SK-N-SH (cell line): Measurements from ENCODE around the gene SMYD3. TPM values are rescaled to one million over a fixed set of nuclear protein-coding genes. Genes with fewer than 3 reads are reported as not detected.

ENCODE experiments used
- CTCF ChIA-PET: fragments of 300-600, 350-600 bp; formaldehyde crosslinking; extraction: SDS; loops from one replicate; lab custom pipeline; 2021; lab: Yijun Ruan, JAX
- POLR2A ChIA-PET: fragments of 350-600 bp; sonication (Branson Sonifier 250); formaldehyde crosslinking; extraction: SDS; loops from one replicate; lab custom pipeline; 2020; ENCODE audit warnings: antibody characterized with exemption, inconsistent platforms; lab: Yijun Ruan, JAX
- DNase-seq: peaks from one replicate; pipeline ENCODE4 v3.0.0; 2012
- H2AFZ ChIP-seq: fragments of 200-600 bp; sonication (generic); 2 replicates; pipeline ENCODE4 v1.8.1; 2016; ENCODE audit warnings: antibody characterized with exemption, mild to moderate bottlenecking, low read depth
- H3F3A ChIP-seq: fragments of 200-600 bp; sonication (generic); replicated peaks from 2 replicates; pipeline ENCODE3; 2016; ENCODE audit warnings: antibody characterized with exemption, mild to moderate bottlenecking; ENCODE audit not compliant: insufficient read depth
- H3K27ac ChIP-seq, 2 experiments: fragments of 200-500 bp in 1 of 2; fragments of 200-600 bp in 1 of 2; sonication (Bioruptor generic) in 1 of 2; sonication (generic), shearing (Covaris generic) in 1 of 2; 2 replicates each; pipeline versions ENCODE4 v1.5.1 to v1.6.1; 2014 to 2016; ENCODE audit warnings: low read depth in 2 of 2, inconsistent platforms in 1 of 2, low read length in 1 of 2, mild to moderate bottlenecking in 1 of 2, mixed read lengths in 1 of 2
- H3K27me3 ChIP-seq: fragments of 200-600 bp; sonication (generic), shearing (Covaris generic); 2 replicates; pipeline ENCODE4 v1.6.1; 2016; ENCODE audit warnings: mixed run types; ENCODE audit not compliant: insufficient read depth
- H3K36me3 ChIP-seq, 2 experiments: fragments of 200-500 bp in 1 of 2; fragments of 200-600 bp in 1 of 2; sonication (Bioruptor generic) in 1 of 2; sonication (generic) in 1 of 2; replicated peaks in 1 of 2; 2 replicates each; pipeline versions ENCODE3 to v1.5.1; 2014 to 2016; ENCODE audit warnings: low read length in 1 of 2, mild to moderate bottlenecking in 1 of 2; ENCODE audit not compliant: insufficient read depth in 2 of 2, control insufficient read depth in 1 of 2
- H3K4me1 ChIP-seq, 2 experiments: fragments of 200-500 bp in 1 of 2; fragments of 200-600 bp in 1 of 2; sonication (Bioruptor generic) in 1 of 2; sonication (generic), shearing (Covaris generic) in 1 of 2; 2 replicates each; pipeline versions ENCODE4 v1.5.1 to v1.6.1; 2014 to 2016; ENCODE audit warnings: low read depth in 1 of 2, low read length in 1 of 2, mixed run types in 1 of 2; ENCODE audit not compliant: insufficient read depth in 2 of 2, control insufficient read depth in 1 of 2
- H3K4me2 ChIP-seq: fragments of 200-600 bp; sonication (generic), shearing (Covaris generic); 2 replicates; pipeline ENCODE4 v1.6.1; 2017; ENCODE audit warnings: mixed run types
- H3K4me3 ChIP-seq, 2 experiments: fragments of 200-500 bp in 1 of 2; fragments of 200-600 bp in 1 of 2; sonication (Bioruptor generic) in 1 of 2; sonication (generic), shearing (Covaris generic) in 1 of 2; 2 replicates each; pipeline versions ENCODE4 v1.5.1 to v1.8.1; 2014 to 2016; ENCODE audit warnings: low read depth in 2 of 2, inconsistent platforms in 1 of 2, low read length in 1 of 2, mild to moderate bottlenecking in 1 of 2, mixed read lengths in 1 of 2, moderate library complexity in 1 of 2
- H3K79me2 ChIP-seq: fragments of 200-600 bp; sonication (generic); 2 replicates; pipeline ENCODE4 v1.8.1; 2017; ENCODE audit warnings: mild to moderate bottlenecking; ENCODE audit not compliant: insufficient read depth
- H3K9ac ChIP-seq: fragments of 200-600 bp; sonication (generic); 2 replicates; pipeline ENCODE4 v1.6.1; 2017; ENCODE audit warnings: mixed run types
- H3K9me2 ChIP-seq: fragments of 200-600 bp; sonication (generic); 2 replicates; pipeline ENCODE4 v1.6.1; 2017; ENCODE audit warnings: mixed run types
- H3K9me3 ChIP-seq: fragments of 200-600 bp; sonication (generic); 2 replicates; pipeline ENCODE4 v1.6.1; 2017; ENCODE audit warnings: mixed run types, mild to moderate bottlenecking, moderate library complexity
- H4K20me1 ChIP-seq: fragments of 200-600 bp; sonication (generic); 2 replicates; pipeline ENCODE4 v1.6.1; 2017; ENCODE audit warnings: mild to moderate bottlenecking, mixed run types; ENCODE audit not compliant: insufficient read depth
- ELF1 ChIP-seq: IDR thresholded peaks from 2 replicates; pipeline ENCODE4 v1.4.0; 2012
- EP300 ChIP-seq, 2 experiments: IDR thresholded peaks; 2 replicates each; pipeline versions ENCODE4 v1.4.0 to v1.6.1; 2012; ENCODE audit warnings: borderline replicate concordance in 1 of 2, low read depth in 1 of 2, low read length in 1 of 2
- GATA2 ChIP-seq: sonication (generic); formaldehyde crosslinking; IDR thresholded peaks from 2 replicates; pipeline ENCODE4 v1.5.0; 2020; ENCODE audit warnings: mild to moderate bottlenecking, missing genetic modification reagents
- JUND ChIP-seq: IDR thresholded peaks from 2 replicates; pipeline ENCODE4 v1.4.0; 2012
- MAX ChIP-seq: IDR thresholded peaks from 2 replicates; pipeline ENCODE4 v1.4.0; 2012; ENCODE audit warnings: low read depth
- MXI1 ChIP-seq: IDR thresholded peaks from 2 replicates; pipeline ENCODE4 v1.6.1; 2012; ENCODE audit warnings: mild to moderate bottlenecking, low read depth, low read length, improper control_type of control experiment
- RCOR1 ChIP-seq: fragments of 150-350 bp; IDR thresholded peaks from 2 replicates; pipeline ENCODE4 v1.6.1; 2017; ENCODE audit warnings: antibody characterized with exemption, low read length
- REST ChIP-seq: IDR thresholded peaks from 2 replicates; pipeline ENCODE4 v1.6.1; 2012; ENCODE audit warnings: mild to moderate bottlenecking, low read depth, low read length, moderate library complexity
- RXRA ChIP-seq: IDR thresholded peaks from 2 replicates; pipeline ENCODE4 v1.4.0; 2012; ENCODE audit warnings: low read depth, mild to moderate bottlenecking, borderline replicate concordance
- SIN3A ChIP-seq: IDR thresholded peaks from 2 replicates; pipeline ENCODE4 v1.6.1; 2012; ENCODE audit warnings: low read depth, mild to moderate bottlenecking, low read length, moderate library complexity, borderline replicate concordance
- TCF12 ChIP-seq: IDR thresholded peaks from 2 replicates; pipeline ENCODE4 v1.4.0; 2012
- USF2 ChIP-seq: fragments of 150-350 bp; IDR thresholded peaks from 2 replicates; pipeline ENCODE4 v1.6.1; 2017; ENCODE audit warnings: antibody characterized with exemption, low read length, low read depth, borderline replicate concordance
- WGBS: methylation state at CpG from one replicate; pipeline ENCODE4 v1.1.6; 2017; ENCODE audit warnings: low lambda C conversion rate; 5-methylcytosine and 5-hydroxymethylcytosine counted together
- polyA plus RNA-seq, 3 experiments: library from polyadenylated mRNA; depleted of rRNA; stranded (reverse); fragments of >200 nt; gene quantifications; 2 replicates each; pipeline ENCODE4 v1.2.3, GENCODE V29; 2012

The SMYD3 gene
- polyA plus RNA-seq, 1 of the 3 experiments (the other 2 are of a cell fraction), result 31.4 TPM

- Histone ChIP-seq H2AFZ (no peak overlapping the region), H3K4me1 (no peaks in the 10 kb centered on the region; a peak in 1 of 4 replicates), H3F3A (no peaks in the 10 kb centered on the region), H3K4me3 (no peak overlapping the region), H3K27ac (no peak overlapping the region), H3K79me2 (no peaks in the 10 kb centered on the region), H3K27me3 (no peaks in the 10 kb centered on the region), H3K36me3 (no peaks in the 10 kb centered on the region), H3K9me3 (no peaks in the 10 kb centered on the region), H3K9me2 (no peaks in the 10 kb centered on the region), H4K20me1 (no peaks in the 10 kb centered on the region), H3K4me2 (no peak overlapping the region), H3K9ac (no peak overlapping the region)
- TF ChIP-seq MXI1 (no peak), ELF1 (no peak), JUND (no peak), TCF12 (no peak), RCOR1 (no peak)
- WGBS, result 90% methylated on average over 2 of the region's 2 CpGs
- POLR2A ChIA-PET, result no interaction called here
- DNase-seq, result no peak
- CTCF ChIA-PET, result interaction anchor here (1.2 to 4.2 kb wide), 4 partner anchors 9 to 1120 kb away, joined by 3 to 19 read pairs (median 4); partner anchors contain the start of gene KIF26B
These were observed 232.9 kb downstream of the SMYD3 start for GRCh38 chr1:246274186-246274585.

GRCh38 chr1:246271516-246271915 lies 235.6 kb downstream of the SMYD3 start:
- 94% methylated on average over 4 of the region's 4 CpGs for WGBS
- no peak overlapping the region for H2AFZ ChIP-seq
- H3K9ac ChIP-seq, result no peak overlapping the region
- H3K4me2 ChIP-seq, result no peak overlapping the region
- H4K20me1 ChIP-seq, result no peaks in the 10 kb centered on the region
- no peaks in the 10 kb centered on the region for H3K9me3 ChIP-seq
- TF ChIP-seq MAX, result no peak
- no peak for TF ChIP-seq GATA2 (CRISPR knock-in tag)
- no peak for TF ChIP-seq REST
- TF ChIP-seq EP300 (IDR thresholded peaks at IDR 0.05; ENCODE audit: borderline replicate concordance in 1 of 2, low read depth in 1 of 2, low read length in 1 of 2), result no peak
- TF ChIP-seq SIN3A, result no peak
- no peak for TF ChIP-seq MXI1
- no peak for TF ChIP-seq RXRA
- no peak for TF ChIP-seq USF2
- TF ChIP-seq TCF12, result no peak
- TF ChIP-seq, all 33 proteins: peak for 0
- ChIA-PET POLR2A (no interaction called here), CTCF (interaction anchor here (0.6 to 4.2 kb wide), 2 partner anchors 9 to 85 kb away, joined by 3 to 19 read pairs; no protein-coding TSS in a partner anchor)
- Histone ChIP-seq H3K4me3 (no peak overlapping the region), H3K36me3 (no peaks in the 10 kb centered on the region), H3K9me2 (no peaks in the 10 kb centered on the region), H3K27me3 (no peaks in the 10 kb centered on the region), H3K79me2 (no peaks in the 10 kb centered on the region), H3F3A (no peaks in the 10 kb centered on the region), H3K4me1 (no peaks in the 10 kb centered on the region), H3K27ac (no peak overlapping the region)
- DNase-seq, result no peak
